ENCODE results near the gene FOXO6.

GRCh38 chr1:41418857-41419583 lies 57.8 kb downstream of the FOXO6 start:
- peak in 1 of 4 experiments; percentile 24 for TF ChIP-seq CTCF (IDR thresholded peaks at IDR 0.05)
- no peak for TF ChIP-seq POLR2A (IDR thresholded peaks at IDR 0.05)
- TF ChIP-seq POLR2AphosphoS5 (IDR thresholded peaks at IDR 0.05) = peak; percentile 77

Measured in prostate gland (tissue), 2 donors.